Astrocyte of the spinal cord (primary cell): ENCODE measurements around the gene TFCP2L1.

Experiments used
- DNase-seq: peaks from one replicate; pipeline ENCODE4 v3.0.0; 2011; ENCODE audit warnings: low read depth, low spot score
- H3K4me3 ChIP-seq: 2 replicates; pipeline ENCODE4 v1.5.1; 2011; ENCODE audit warnings: low read depth, mild to moderate bottlenecking, low read length, moderate library complexity
- in situ Hi-C: cut with HindIII; loops from 2 replicates; pipeline ENCODE4 v1.10.0; 2017; ENCODE audit warnings: low sequenced_read_pairs
- TF ChIP-seq, protein P1 (sequence below): IDR thresholded peaks from 2 replicates; pipeline ENCODE4 v1.5.1; 2012; ENCODE audit warnings: low read depth, mild to moderate bottlenecking, low read length, inconsistent platforms

The TFCP2L1 gene

DNA sequence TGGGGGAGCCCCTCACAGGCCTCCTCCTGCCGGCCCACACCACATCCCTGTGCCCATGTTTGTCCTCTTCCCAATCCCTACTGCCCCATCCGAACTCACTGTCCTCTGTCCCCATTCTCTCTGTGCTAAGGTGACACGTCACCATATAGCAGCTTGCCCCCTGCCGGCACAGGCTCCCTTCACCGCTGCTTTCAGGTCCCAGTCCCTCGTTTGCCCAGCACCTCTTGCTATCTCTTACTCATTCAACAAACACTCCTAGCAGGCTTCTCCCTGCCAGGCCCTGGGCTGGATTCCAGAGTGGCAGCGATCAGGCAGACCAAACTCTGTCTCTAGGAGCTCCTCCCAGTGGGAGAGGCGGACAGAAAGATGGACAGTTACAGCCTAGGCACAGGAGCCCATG is 74.3 kb downstream of the TFCP2L1 start:
- in situ Hi-C loops = no loop called here
- no peak overlapping the region for H3K4me3 ChIP-seq
- TF ChIP-seq, protein P1, sequence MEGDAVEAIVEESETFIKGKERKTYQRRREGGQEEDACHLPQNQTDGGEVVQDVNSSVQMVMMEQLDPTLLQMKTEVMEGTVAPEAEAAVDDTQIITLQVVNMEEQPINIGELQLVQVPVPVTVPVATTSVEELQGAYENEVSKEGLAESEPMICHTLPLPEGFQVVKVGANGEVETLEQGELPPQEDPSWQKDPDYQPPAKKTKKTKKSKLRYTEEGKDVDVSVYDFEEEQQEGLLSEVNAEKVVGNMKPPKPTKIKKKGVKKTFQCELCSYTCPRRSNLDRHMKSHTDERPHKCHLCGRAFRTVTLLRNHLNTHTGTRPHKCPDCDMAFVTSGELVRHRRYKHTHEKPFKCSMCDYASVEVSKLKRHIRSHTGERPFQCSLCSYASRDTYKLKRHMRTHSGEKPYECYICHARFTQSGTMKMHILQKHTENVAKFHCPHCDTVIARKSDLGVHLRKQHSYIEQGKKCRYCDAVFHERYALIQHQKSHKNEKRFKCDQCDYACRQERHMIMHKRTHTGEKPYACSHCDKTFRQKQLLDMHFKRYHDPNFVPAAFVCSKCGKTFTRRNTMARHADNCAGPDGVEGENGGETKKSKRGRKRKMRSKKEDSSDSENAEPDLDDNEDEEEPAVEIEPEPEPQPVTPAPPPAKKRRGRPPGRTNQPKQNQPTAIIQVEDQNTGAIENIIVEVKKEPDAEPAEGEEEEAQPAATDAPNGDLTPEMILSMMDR = no peak
- DNase-seq = no peak

DNA sequence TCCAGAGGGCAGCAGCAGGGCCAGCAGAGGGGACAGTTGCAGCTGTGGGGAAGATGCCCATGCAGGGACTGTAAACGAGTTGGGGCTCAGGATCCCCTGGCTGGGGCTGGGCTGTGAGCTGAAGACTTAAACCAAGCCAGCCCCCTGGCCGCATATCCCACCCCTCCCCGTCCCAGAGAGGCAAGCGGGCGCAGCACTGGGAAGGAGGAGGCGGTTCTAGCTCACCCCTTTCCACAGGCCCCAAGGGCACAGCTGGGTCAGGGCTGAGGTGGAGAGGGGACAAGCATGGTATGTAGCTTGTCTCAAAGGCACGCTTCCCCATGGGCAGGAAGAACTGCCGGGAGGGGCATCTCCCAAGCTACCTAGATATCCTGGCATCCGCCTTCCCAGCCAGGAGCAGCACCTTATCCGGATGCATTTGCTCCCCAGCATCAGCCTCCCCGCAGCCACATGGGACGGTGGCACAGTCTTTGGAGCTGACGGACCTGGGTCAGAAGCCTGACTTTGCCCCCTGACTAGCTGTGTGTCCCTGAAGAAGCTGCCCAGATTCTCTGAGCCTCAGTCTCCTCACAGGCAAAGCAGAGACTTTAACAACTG is 75.9 kb downstream of the TFCP2L1 start:
- TF ChIP-seq, protein P1 = no peak
- in situ Hi-C loops = no loop called here
- no peak overlapping the region for H3K4me3 ChIP-seq
- DNase-seq = no peak

DNA sequence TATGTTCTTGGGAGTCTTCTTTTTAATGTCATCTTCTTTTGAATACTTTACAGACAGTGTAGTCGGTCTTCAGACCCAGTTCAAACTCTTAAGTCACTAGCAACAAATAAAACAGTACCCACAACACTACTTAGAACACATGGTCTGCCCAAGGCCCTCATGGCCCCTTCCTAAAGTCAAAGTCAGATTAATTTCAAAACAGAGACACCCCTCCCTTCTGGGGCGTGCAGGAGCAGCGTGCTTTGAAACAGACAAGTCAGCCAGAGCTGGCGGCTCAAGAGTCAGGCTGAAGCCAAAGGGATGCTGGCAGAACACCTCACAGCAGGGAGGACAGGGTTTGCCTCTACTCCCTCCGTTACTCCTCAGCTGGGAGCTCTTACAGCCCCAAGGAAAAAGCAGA is 77.5 kb downstream of the TFCP2L1 start:
- TF ChIP-seq, protein P1 = no peak
- in situ Hi-C loops = no loop called here
- no peak overlapping the region for H3K4me3 ChIP-seq
- no peak for DNase-seq

- H3K4me3 ChIP-seq = no peak overlapping the region
- TF ChIP-seq, protein P1 = no peak
- peak; percentile 21 for DNase-seq
- in situ Hi-C loops = no loop called here
Measured at GRCh38 chr2:121205321-121205942, 79.6 kb downstream of the TFCP2L1 start.

DNA sequence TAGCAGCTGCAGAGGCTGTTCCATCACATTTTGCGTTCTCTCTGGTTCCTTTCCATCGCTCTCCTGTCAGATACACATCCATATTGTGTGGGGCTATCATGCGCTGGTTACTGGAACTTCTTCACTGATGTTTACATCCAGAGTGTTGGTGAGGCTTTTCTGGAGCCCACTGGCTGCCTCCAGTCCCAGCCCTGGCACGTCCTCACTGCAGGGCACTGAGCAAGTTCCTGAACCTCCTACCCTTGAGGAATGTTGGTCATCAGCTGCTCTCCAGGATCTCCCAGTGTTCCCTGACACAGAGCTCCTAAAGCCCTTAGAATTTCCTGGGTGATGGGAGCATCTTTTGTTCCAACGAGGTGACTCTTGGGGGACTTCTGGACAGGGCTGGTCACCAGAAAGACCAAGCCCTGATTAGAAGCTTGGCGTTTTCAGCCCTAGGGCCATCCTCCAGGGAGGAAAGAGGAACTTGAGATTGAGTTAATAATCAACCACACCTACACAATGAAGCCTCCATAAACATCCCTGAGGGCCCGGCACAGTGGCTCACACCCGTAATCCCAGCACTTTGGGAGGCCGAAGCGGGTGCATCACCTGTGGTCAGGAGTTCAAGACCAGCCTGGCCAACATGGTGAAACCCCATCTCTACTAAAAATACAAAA is 81.3 kb downstream of the TFCP2L1 start:
- DNase-seq = no peak
- H3K4me3 ChIP-seq = no peak overlapping the region
- in situ Hi-C loops = no loop called here
- TF ChIP-seq, protein P1 = no peak

DNA sequence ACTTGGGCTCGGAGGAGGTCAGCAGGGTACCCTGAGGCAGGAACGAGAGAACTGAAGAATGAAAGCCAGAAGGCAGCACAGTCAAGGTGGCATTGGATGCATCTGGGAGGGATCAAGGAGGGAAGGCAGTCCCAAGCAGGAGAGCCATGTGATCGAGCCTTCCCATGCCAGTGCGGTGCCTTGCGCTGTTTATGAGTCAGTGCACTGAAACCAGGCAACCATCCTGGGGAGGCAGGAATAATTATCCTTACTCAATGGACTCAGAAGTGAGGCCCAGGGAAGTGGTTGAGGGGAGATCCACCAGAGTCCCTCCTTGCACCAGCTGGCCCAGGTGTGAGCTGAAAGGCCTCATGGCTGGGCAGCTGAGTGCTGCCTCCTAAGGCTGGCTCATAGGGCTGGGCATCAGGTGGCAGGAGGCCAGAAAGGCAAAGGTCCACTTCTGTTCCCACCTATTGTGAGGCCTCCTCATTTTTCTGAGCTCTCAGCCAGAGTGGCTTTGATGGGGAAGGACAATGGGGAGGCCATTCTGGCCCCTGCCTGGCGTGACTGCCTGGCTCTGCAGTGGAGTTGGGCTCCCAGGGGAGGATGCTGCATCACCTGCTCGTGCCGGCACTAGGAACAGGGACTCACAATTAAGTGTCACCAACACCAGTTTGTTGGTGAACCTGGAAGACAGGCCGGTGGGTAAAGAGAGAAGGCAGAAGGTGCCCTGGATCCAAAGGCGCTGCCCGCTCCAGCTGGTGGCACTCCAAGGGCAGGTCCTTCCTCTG is 82.3 kb downstream of the TFCP2L1 start:
- in situ Hi-C loops = no loop called here
- TF ChIP-seq, protein P1 = no peak

More for the DNA sequence above, 82.3 kb downstream of the TFCP2L1 start:
- DNase-seq = no peak
- no peak overlapping the region for H3K4me3 ChIP-seq
